ENCODE measurements around the gene PCDH1. TPM values are rescaled to one million over a fixed set of nuclear protein-coding genes. Genes with fewer than 3 reads are reported as not detected.

The PCDH1 gene
- total RNA-seq, 4 donors from 2014 or later, result 10.6 to 148 (median 50.6) TPM

DNA sequence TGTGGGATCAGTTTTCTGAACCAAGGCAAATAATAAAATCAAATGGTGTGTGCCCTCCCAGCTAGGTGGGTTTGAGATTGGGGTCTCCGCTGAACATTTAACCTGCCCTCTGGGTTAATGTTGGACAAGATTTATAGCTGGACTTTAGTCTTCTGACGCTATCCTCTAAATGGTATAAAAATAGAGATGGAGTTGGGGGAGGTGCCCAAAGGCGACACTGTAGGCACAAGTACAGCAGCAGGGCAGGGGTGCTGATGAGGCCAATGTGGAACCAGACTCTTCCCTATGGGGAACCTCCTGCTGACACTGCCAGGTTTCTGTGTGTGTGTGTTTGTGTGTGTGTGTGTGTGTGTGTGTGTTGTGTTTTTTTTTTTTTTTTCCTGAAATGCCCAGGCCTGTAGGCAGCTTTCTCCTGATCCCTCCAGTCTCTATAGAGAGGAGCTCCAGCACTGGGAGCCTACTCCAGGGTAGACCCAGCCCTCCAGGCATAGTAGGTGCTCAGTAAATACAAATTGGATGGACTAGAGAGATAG, 37.9 kb downstream of the PCDH1 start:
- TF ChIP-seq, protein P1, sequence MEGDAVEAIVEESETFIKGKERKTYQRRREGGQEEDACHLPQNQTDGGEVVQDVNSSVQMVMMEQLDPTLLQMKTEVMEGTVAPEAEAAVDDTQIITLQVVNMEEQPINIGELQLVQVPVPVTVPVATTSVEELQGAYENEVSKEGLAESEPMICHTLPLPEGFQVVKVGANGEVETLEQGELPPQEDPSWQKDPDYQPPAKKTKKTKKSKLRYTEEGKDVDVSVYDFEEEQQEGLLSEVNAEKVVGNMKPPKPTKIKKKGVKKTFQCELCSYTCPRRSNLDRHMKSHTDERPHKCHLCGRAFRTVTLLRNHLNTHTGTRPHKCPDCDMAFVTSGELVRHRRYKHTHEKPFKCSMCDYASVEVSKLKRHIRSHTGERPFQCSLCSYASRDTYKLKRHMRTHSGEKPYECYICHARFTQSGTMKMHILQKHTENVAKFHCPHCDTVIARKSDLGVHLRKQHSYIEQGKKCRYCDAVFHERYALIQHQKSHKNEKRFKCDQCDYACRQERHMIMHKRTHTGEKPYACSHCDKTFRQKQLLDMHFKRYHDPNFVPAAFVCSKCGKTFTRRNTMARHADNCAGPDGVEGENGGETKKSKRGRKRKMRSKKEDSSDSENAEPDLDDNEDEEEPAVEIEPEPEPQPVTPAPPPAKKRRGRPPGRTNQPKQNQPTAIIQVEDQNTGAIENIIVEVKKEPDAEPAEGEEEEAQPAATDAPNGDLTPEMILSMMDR (IDR thresholded peaks at IDR 0.05), result no peak

GRCh38 chr5:141839015-141839513, 39.1 kb downstream of the PCDH1 start:
- TF ChIP-seq, protein P1 (IDR thresholded peaks at IDR 0.05), result no peak
- no peak for ATAC-seq (ENCODE audit: low FRiP score)
- no peak for DNase-seq (ENCODE audit: low spot score)

More for the DNA sequence above, 37.9 kb downstream of the PCDH1 start:
- DNase-seq (ENCODE audit: low spot score) (no peak), ATAC-seq (ENCODE audit: low FRiP score) (no peak)

- no peak for DNase-seq (ENCODE audit: low spot score)
Measured at GRCh38 chr5:141838326-141839014, 39.7 kb downstream of the PCDH1 start.

DNA sequence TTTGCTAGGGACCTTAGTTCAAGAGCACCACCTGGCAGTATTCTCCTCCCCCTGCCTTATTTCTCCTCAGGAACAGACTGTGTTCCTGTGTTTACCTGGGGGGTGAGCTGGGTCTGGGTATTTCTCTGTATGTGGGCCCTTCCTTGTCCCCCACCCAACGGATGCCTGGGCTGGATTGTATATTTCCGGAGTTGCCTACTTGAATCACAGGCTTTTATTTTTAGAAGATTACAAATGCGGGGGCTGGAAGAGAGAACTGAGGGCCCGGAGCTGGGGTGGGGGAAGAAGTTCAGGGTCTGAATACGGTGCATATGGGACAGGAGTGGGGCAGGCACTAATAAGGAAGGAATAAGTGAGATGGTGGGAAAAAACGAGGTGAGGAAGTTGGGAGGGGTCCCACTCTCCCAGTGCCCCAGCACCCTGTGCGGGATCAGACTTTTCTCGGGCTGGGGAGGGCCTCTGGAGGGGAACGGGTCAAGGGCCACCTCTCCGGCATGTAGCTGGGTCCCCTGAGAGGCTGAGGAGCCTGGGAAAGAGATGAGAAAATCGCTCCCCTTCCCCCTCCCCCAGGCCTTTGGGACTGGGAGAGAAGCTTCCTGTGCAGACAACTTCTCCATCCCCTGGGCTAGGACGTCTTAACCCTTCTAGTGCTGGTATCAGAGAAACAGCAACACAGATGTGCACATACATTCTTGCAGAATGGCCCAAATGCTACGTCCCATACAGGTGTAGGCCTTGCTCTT, 42.1 kb downstream of the PCDH1 start:
- DNase-seq (ENCODE audit: low spot score), result no peak
- TF ChIP-seq, protein P1 (IDR thresholded peaks at IDR 0.05), result no peak
- no peak for ATAC-seq (ENCODE audit: low FRiP score)

More at GRCh38 chr5:141838326-141839014, 39.7 kb downstream of the PCDH1 start:
- ATAC-seq (ENCODE audit: low FRiP score), result no peak
- TF ChIP-seq, protein P1 (IDR thresholded peaks at IDR 0.05), result no peak

DNA sequence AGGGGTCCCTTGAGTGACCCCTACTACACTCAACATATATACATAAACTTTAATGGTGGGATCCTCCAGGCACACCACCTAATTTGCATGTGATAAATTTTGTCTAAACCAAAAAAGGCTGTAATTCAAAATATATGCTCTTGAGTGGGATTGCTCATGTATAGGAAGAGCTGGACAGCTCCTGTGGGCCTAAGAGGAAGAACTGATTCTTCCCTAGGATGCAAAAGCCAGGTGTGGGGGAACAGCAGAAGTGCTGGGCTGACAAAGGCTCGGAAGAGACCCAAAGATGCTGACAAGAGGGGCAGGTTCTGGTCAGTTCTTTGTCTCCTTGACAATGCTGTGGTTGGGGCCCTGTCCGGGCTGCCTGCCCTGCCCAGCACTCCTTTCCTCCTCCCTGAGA, 43.9 kb downstream of the PCDH1 start:
- TF ChIP-seq, protein P1 (IDR thresholded peaks at IDR 0.05), result no peak
- DNase-seq (ENCODE audit: low spot score), result no peak
- ATAC-seq (ENCODE audit: low FRiP score), result no peak

DNA sequence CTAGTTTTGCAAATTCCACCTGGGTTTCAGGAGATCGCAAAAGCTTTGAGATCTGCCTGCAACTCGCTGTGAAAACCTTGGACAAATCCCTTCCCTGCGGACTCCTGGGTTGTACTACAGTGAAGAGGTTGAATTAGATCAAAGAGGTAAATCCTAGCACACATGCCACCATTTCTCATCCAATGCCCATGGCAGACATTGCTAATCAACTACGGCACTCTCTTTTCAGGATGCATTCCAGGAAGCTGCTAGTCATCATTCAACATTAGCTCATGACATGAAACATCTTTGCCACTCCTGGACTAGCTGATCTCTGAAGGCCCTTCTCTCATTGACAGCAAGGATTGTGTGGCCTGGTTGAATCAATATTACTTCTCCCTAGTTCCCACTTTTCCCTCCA, 46.1 kb downstream of the PCDH1 start:
- ATAC-seq (ENCODE audit: low FRiP score) (no peak), DNase-seq (ENCODE audit: low spot score) (no peak)
- TF ChIP-seq, protein P1 (IDR thresholded peaks at IDR 0.05), result no peak
